Adrenal gland (tissue), 12 donors: ENCODE measurements around the gene DTX1. TPM values are rescaled to one million over a fixed set of nuclear protein-coding genes. Genes with fewer than 3 reads are reported as not detected.

Experiments used
- DNase-seq, 7 donors: peaks; one replicate each; pipeline ENCODE4 v3.0.0-alpha.2; 2019 to 2020
- H3K27ac ChIP-seq, 5 donors: fragments of 200-600 bp; sonication (generic) in 4 of 5; 1 replicate in 3 of 5; 2 replicates in 2 of 5; pipeline versions ENCODE4 v1.5.1 to v1.8.0; 2016 to 2020; ENCODE audit warnings: mild to moderate bottlenecking in 1 of 5
- H3K27me3 ChIP-seq: fragments of 200-600 bp; 2 replicates; pipeline ENCODE4 v1.8.0; 2021
- H3K36me3 ChIP-seq, 2 donors: fragments of 200-600 bp; replicated peaks in 1 of 2; 1 replicate in 1 of 2; 2 replicates in 1 of 2; pipeline versions ENCODE4 v1.5.1 to v1.8.0; 2018 to 2022
- H3K4me1 ChIP-seq, 2 donors: fragments of 200-600 bp; replicated peaks in 1 of 2; 1 replicate in 1 of 2; 2 replicates in 1 of 2; pipeline versions ENCODE4 v1.5.1 to v1.8.0; 2018 to 2021
- H3K4me3 ChIP-seq, 4 donors: fragments of 200-600 bp; sonication (generic) in 3 of 4; one replicate each; pipeline ENCODE4 v1.5.1; 2016 to 2018
- H3K9me3 ChIP-seq, 3 donors: fragments of 200-600 bp; sonication (generic) in 1 of 3; replicated peaks in 1 of 3; 1 replicate in 2 of 3; 2 replicates in 1 of 3; pipeline versions ENCODE4 v1.5.1 to v1.8.0; 2016 to 2021
- CTCF ChIP-seq, 6 experiments: fragments of 450-650 bp in 4 of 6; fragments of 200-600 bp in 2 of 6; sonication (generic) in 1 of 6; IDR thresholded peaks; 1 replicate in 5 of 6; 2 replicates in 1 of 6; pipeline versions ENCODE4 v1.5.1 to v1.8.0; 2016 to 2021; ENCODE audit warnings: antibody characterized with exemption in 6 of 6, mild to moderate bottlenecking in 2 of 6, moderate library complexity in 1 of 6
- POLR2A ChIP-seq, 2 donors: fragments of 450-650 bp; IDR thresholded peaks; one replicate each; pipeline ENCODE4 v1.6.1; 2017; ENCODE audit warnings: antibody characterized with exemption in 2 of 2, mild to moderate bottlenecking in 2 of 2, moderate library complexity in 1 of 2
- WGBS, 4 donors: extraction: QIAGEN DNeasy Blood & Tissue Kit in 2 of 4; methylation state at CpG; one replicate each; pipeline versions ENCODE4 v1.1.5 to v1.1.7; 2013 to 2017; 5-methylcytosine and 5-hydroxymethylcytosine counted together
- intact Hi-C, 2 donors: fragments of 100-400 bp; cut with DNase I; formaldehyde crosslinking; loops; one replicate each; pipeline versions ENCODE4 v1.14.1 to v1.15.0; 2022 to 2023
- polyA plus RNA-seq, 3 donors: library from polyadenylated mRNA; stranded (reverse); fragments of 200-250 nt in 2 of 3; fragments of 350-450 nt in 1 of 3; fragmentation: Illumina TruSeq in 1 of 3; extraction: RNeasy Lipid Tissue Mini Kit (QIAGEN cat#74804) in 1 of 3; gene quantifications; one replicate each; pipeline ENCODE4 v1.2.3, GENCODE V29; 2013 to 2014
- total RNA-seq, 9 donors: library from RNA; depleted of rRNA in 4 of 9; stranded (reverse); fragments of >200 nt in 4 of 9; fragments of 120-200 nt in 1 of 9; fragmentation: NEBNext Ultra II Directional in 1 of 9; extraction: Animal tissue kit (Norgen Biotek cat#: 25700) in 1 of 9; gene quantifications; one replicate each; pipeline versions ENCODE4 v1.1.0 to v1.2.4, GENCODE V29; 2013 to 2023
- donor health status: healthy with polysubstance abuse.
- donor health status: Bipolar disorder and iron deficiency.
- donor health status: DM: yes; HTN: yes; CAD: no.
- donor health status: DM: no; HTN: no; CAD: no.
- donor health status: DM: no; HTN: no; CAD: no.
- donor health status: DM: yes; HTN: yes; CAD: no.

The DTX1 gene
- total and polyA plus RNA-seq, 12 donors, result 1.3 to 20.0 (median 6.9) TPM

- no peak overlapping the region for H3K27ac ChIP-seq
- no peaks in the 10 kb centered on the region for H3K36me3 ChIP-seq
- intact Hi-C loops, result loop anchor here in 1 of 2 donors (5.0 kb wide), 1 partner anchor 33 kb away; the partner anchor contains the start of gene DTX1
- H3K4me1 ChIP-seq, result peaks cover 0 to 4% of the 10 kb centered on the region in 2 donors
- TF ChIP-seq CTCF (IDR thresholded peaks at IDR 0.05) (no peak), POLR2A (IDR thresholded peaks at IDR 0.05) (no peak)
- H3K4me3 ChIP-seq, result no peak overlapping the region
- DNase-seq, result no peak
- H3K9me3 ChIP-seq, result no peaks in the 10 kb centered on the region
- H3K27me3 ChIP-seq, result no peaks in the 10 kb centered on the region
Measured at GRCh38 chr12:113089839-113090238, 33.3 kb downstream of the DTX1 start.

GRCh38 chr12:113090740-113091139 is 34.2 kb downstream of the DTX1 start:
- Histone ChIP-seq H3K27me3 (no peaks in the 10 kb centered on the region), H3K9me3 (no peaks in the 10 kb centered on the region), H3K4me1 (peaks cover 0 to 4% of the 10 kb centered on the region in 2 donors), H3K4me3 (no peak overlapping the region), H3K27ac (no peak overlapping the region), H3K36me3 (no peaks in the 10 kb centered on the region)
- no peak for TF ChIP-seq POLR2A (IDR thresholded peaks at IDR 0.05)
- no peak for TF ChIP-seq CTCF (IDR thresholded peaks at IDR 0.05)
- intact Hi-C loops, result loop anchor here in 1 of 2 donors (5.0 kb wide), 1 partner anchor 33 kb away; the partner anchor contains the start of gene DTX1
- WGBS, 4 donors, result 69 to 88% (median 75%) methylated on average over 7 to 21 of the region's 21 CpGs
- peak in 2 of 7 donors; percentile 14 to 35 for DNase-seq

- Histone ChIP-seq H3K9me3 (no peaks in the 10 kb centered on the region), H3K4me1 (peaks cover 0 to 4% of the 10 kb centered on the region in 2 donors), H3K36me3 (no peaks in the 10 kb centered on the region), H3K27me3 (no peaks in the 10 kb centered on the region), H3K4me3 (no peak overlapping the region), H3K27ac (no peak overlapping the region)
- 28 to 85% (median 59%) methylated on average over 3 of the region's 3 CpGs for WGBS, 4 donors
- TF ChIP-seq CTCF (IDR thresholded peaks at IDR 0.05), result no peak
- no peak for TF ChIP-seq POLR2A (IDR thresholded peaks at IDR 0.05)
- intact Hi-C loops, result loop anchor here in 1 of 2 donors (5.0 kb wide), 1 partner anchor 34 kb away; the partner anchor contains the start of gene DTX1
- no peak for DNase-seq
Measured at GRCh38 chr12:113091506-113091905, 35.0 kb downstream of the DTX1 start.

GRCh38 chr12:113092607-113093408 is 36.3 kb downstream of the DTX1 start:
- Histone ChIP-seq H3K27ac (no peak overlapping the region), H3K27me3 (no peaks in the 10 kb centered on the region), H3K36me3 (no peaks in the 10 kb centered on the region), H3K4me1 (peaks cover 0 to 4% of the 10 kb centered on the region in 2 donors), H3K9me3 (no peaks in the 10 kb centered on the region), H3K4me3 (no peak overlapping the region)
- no peak for TF ChIP-seq CTCF (IDR thresholded peaks at IDR 0.05)
- no peak for TF ChIP-seq POLR2A (IDR thresholded peaks at IDR 0.05)
- DNase-seq, result peak in 2 of 7 donors; percentile 40 to 42
- 21 to 37% (median 27%) methylated on average over 10 to 31 of the region's 31 CpGs for WGBS, 4 donors
- intact Hi-C loops, result loop anchor here in 1 of 2 donors (5.0 kb wide), 1 partner anchor 36 kb away; the partner anchor contains the start of gene DTX1
